Measurements from ENCODE around the gene RASGRF1.
"Not testable (repeated sequence)": the region's sequence is repeated elsewhere in the genome, so short reads cannot be mapped to it uniquely, and the experiment has no call there.

RASGRF1 gene

DNA sequence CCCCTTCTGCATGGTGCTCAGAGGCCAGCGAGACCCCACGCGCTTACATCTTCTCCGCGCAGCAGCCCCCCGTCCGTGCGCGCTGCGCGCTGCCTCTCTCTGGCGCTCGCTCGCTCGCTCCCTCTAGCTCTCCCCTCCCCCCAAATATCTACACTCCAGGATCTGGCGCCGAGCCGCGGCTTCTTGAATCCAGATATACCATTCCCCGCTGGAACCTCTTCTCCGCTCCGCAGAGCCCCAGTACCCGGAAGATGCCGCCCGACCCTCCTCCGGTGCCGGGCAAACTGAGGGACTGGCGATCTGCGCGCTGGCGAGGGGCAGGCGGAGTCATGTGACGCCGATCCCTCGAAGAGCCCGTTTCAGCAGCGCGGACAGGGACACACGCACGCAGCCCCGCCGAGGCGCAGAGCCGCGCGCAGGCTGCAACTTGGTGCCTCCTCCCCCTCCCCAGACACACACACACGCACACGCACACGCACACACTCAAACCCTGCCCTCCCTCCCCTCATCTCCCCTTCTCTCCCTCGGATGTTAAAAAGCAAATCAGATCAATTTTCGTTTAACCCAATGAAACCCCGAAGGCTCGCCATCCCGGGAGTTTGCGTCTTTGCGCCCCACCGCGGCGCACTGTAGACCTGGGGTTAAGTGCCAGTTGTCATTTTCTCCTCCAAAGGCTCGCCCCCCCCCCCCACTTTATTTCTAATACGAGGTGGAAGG lies at the start of gene RASGRF1:
RASGRF1 (minus strand) TSS at position 294 of the 717 bp plus-strand sequence; CDS start at position 12, 282 bp downstream.
- DNase-seq, result no peak

GRCh38 chr15:79136434-79137046 lies 46.0 kb upstream of the RASGRF1 start:
- DNase-seq, result no peak

DNA sequence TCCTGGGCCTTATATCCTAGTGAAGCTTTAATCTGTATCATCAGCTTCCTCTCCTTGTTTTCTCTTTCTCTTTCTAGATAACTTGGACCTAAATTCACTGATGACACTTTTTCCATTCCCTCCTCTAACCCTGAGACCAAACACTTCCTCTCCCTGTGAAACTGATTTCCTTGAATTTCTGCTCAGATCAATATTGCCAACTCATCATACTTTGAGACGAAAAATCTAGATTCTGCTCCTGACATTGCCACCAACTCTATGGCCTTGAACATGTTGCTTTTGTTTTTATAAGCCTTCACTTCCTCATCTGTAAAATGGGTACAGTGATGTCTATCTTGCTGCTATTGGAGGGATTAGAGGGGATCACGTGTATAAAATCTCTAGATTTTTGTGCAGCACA lies 42.7 kb upstream of the RASGRF1 start:
- DNase-seq, result no peak

- no peak for DNase-seq
Measured at GRCh38 chr15:79132770-79133169, 42.2 kb upstream of the RASGRF1 start.

DNA sequence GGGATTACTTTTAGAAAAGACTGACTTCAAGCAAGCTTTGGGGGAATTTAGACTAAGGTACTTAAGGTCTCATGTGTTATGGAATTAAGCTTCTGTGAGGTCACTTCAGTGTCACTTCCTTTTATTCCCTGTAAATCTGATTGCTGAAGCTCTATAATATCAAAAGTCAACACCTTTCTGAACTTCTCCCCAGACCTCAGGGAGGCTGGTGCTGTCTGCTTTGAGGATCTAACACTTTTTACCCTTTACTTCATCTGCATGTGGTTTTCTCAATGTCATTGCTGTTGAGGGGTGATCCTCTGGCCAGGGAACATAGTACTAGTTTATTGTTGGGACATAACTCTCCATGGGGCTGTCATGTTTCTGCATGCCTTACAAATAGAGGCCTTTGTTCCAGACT lies 41.8 kb upstream of the RASGRF1 start:
- no peak for DNase-seq

- no peak for DNase-seq
Measured at GRCh38 chr15:79130535-79131130, 40.1 kb upstream of the RASGRF1 start.

DNA sequence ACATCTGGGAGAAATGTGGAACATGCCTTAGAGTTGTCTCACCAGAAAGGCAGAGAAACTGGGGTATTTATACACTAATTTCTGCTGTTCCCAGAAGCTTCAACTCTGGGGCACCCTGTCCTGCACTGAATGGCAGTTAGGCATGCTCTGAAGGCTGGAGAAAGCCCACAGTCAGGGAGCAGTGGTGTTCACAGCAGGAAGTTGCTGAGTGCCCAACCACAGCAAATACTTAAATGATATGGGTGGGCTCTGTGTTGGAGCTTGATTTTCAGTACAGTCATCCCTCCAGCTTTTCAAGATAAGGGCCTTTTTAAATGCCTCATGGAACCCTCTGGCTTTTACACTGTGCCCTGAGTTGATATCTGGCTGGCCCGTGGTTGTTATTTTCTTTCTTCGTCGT lies 38.7 kb upstream of the RASGRF1 start:
- no peak for DNase-seq

DNA sequence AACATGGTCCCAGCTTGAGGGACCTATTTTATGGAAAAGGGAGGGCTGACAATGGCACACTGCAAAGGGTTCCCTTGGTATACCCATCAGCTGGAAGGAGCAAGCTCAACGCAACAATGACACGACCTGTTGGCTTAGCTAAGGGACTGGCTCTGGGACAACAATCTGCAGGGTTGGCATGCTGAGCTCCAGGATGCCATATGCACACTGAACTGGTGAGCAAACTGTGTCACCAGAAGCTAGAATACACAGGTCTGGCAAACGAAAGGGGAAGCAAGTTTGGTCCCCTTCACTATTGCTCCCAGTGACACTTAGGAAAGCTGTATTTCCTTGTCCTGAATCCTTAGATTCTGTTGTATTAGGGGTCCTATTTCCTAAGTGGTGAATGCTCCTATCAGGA lies 38.0 kb upstream of the RASGRF1 start:
- DNase-seq, result no peak

- no peak for DNase-seq
Measured at GRCh38 chr15:79124388-79124787, 33.8 kb upstream of the RASGRF1 start.

- DNase-seq, result no peak
Measured at GRCh38 chr15:79122991-79123390, 32.4 kb upstream of the RASGRF1 start.

DNA sequence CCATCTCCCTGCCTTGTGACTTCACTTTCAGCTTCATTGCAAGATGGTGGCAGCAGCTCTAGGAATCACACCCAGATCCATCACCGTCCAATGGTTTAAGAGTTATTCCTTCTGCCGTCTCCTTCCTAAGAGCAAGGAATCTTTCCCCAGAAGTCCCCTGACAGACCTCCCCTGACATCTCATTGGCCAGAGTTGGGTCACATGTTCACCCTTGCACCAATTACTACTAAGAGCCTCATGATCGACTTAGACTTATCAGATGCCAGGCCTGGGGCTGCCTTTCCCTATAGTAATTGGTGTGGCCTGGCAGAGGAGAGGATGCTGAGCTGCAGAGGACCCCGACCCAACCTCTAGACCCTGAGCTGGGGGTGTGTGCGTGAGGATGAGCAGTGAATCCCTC lies 31.8 kb upstream of the RASGRF1 start:
- DNase-seq, result no peak

DNA sequence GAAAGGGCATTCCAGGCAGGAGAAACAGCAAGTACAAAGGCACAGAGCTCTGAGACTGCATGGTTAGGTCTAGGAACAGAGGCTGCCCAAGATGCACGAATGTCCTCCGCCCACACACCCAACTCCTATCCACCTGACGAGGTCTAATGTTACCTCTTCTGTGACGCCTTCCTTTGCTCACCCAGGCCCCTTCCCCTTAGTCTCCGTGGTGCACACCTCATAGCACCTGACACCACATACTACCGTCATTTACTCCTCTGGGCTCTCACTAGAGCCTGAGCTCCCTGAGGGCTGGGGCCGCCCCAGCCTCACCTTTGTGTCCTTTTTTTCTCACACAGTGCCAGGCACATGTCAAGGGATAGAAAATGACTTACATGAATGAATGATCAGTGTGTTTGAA lies 31.0 kb upstream of the RASGRF1 start:
- DNase-seq, result no peak

- no peak for DNase-seq
Measured at GRCh38 chr15:79117442-79118204, 27.0 kb upstream of the RASGRF1 start.

GRCh38 chr15:79116771-79117170 lies 26.2 kb upstream of the RASGRF1 start:
- no peak for DNase-seq

DNA sequence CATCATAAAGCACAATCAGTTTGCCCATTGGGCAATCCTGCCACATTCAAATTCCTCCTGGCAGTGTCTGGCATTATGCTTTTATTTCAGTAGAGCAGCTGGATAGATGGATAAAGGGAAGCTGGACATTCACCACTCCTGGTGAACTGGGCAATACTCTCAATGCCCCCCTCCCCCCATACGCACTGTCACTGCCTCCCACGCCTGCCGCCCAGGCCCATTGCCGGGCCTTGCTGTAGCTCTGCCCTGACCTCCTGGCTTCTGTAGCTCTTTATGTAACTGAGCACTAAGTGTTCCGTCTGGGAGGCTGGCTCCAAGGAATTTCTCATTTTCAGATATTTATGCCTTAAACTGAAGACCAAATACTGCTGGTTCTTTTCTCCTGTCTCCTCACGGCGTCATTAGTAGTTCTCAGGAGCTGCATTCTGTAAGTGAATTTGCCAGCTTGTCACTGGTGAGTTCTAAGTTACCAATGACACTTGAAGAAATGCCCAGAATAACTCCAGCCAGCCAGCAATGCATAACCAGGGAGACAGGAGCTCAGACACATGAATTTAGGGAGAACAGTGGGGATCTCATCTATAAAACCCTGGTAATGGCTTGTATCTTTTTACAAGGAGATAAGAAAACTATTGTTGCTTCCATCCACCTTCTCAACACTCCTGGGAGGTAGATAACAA lies 25.5 kb upstream of the RASGRF1 start:
- no peak for DNase-seq

- DNase-seq, result no peak
Measured at GRCh38 chr15:79113831-79114230, 23.3 kb upstream of the RASGRF1 start.

DNA sequence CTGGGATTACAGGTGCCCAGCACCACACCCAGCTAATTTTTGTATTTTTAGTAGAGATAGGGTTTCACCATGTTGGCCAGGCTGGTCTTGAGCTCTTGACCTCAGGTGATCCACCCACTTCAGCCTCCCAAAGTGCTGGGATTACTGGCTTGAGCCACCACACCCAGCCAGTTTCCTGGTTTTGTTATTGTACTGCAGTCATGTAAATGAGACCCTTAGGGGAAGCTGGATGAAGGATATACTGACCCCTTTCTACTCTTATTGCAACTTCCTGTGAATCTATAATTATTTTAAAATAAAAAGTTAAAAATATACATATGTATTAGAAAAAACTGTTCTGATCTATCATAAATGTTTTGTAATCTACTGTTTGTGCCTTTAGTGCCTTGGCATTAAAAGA lies 20.8 kb upstream of the RASGRF1 start:
- DNase-seq, result not testable (repeated sequence)

- DNase-seq, result no peak
Measured at GRCh38 chr15:79105141-79105540, 14.6 kb upstream of the RASGRF1 start.

DNA sequence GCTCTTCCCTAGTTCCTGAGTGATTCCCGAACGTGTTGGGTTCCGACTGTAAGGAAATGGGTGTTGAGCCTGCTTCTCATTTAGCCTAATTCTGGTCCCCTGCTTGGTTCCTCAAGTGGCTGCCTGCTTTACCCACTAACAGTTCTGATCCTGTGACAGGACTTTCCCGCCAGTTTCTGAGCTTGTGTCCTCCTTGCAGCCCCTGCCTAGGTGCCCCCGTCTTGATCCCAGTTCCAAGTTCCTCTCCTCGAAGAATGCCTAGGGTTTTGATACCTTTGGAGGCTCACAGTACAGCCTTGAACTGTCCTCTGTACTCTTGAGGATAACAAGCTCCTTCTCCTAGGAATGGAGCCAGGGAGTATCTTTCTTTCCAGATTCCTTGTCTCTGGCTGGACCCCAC lies 12.0 kb upstream of the RASGRF1 start:
- DNase-seq, result no peak

GRCh38 chr15:79101866-79102581 lies 11.4 kb upstream of the RASGRF1 start:
- no peak for DNase-seq

- DNase-seq, result no peak
Measured at GRCh38 chr15:79099692-79100091, 9.1 kb upstream of the RASGRF1 start.

GRCh38 chr15:79094611-79095021 lies 4.0 kb upstream of the RASGRF1 start:
- no peak for DNase-seq
